Activated CD4-positive, alpha-beta T cell treated with anti-CD3 and anti-CD28 coated beads for 1 hour (primary cell): ENCODE measurements around the gene TCF12.

Source experiments
- DNase-seq: peaks from one replicate; pipeline ENCODE4 v3.0.0-alpha.2; 2020

The TCF12 gene

GRCh38 chr15:57307527-57308169 is 389.2 kb downstream of the TCF12 start:
- DNase-seq, result no peak

- DNase-seq, result no peak
Measured at GRCh38 chr15:57308170-57308545, 389.7 kb downstream of the TCF12 start.

- no peak for DNase-seq
Measured at GRCh38 chr15:57309856-57310760, 391.7 kb downstream of the TCF12 start.

GRCh38 chr15:57310876-57311275 is 392.4 kb downstream of the TCF12 start:
- no peak for DNase-seq

GRCh38 chr15:57312006-57312317 is 393.5 kb downstream of the TCF12 start:
- no peak for DNase-seq

GRCh38 chr15:57312318-57313133 is 394.1 kb downstream of the TCF12 start:
- no peak for DNase-seq

- no peak for DNase-seq
Measured at GRCh38 chr15:57313134-57313483, 394.7 kb downstream of the TCF12 start.

DNA sequence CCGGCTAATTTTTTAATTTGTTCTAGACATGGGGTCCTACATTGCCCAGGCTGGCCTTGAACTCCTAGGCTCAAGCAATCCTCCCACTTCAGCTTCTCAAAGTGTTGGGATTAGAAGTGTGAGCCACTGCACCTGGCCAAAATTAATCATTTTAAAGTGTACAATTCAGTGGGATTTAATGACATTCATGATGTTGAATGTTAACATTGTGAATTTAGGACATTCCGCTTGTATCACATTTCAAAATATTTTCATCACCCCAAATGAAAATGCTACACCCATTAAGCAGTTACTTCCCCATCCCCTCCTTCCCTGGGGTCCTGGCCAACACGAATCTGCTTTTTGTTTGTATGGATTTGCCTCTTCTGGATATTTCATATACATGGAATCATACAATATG is 395.8 kb downstream of the TCF12 start:
- no peak for DNase-seq

DNA sequence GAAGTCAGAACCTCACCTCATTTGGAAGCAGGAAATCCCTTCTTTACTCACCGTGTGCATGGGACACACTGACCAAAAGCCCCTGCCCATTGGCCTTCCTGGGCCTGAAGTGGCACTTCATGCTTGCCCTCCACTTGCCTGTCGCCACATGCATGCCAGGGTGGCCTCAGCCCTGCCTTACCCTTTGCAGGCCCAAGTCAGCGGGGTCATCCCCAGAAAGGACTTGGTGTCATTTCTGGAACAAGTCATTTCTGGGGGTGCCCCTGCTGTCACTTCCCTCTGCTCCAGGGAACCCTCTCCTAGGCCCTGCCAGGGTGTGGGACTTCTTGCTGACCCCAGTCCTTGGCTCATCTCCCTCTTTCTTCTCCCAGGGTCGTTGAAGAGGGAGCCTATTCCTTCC is 398.0 kb downstream of the TCF12 start:
- no peak for DNase-seq

DNA sequence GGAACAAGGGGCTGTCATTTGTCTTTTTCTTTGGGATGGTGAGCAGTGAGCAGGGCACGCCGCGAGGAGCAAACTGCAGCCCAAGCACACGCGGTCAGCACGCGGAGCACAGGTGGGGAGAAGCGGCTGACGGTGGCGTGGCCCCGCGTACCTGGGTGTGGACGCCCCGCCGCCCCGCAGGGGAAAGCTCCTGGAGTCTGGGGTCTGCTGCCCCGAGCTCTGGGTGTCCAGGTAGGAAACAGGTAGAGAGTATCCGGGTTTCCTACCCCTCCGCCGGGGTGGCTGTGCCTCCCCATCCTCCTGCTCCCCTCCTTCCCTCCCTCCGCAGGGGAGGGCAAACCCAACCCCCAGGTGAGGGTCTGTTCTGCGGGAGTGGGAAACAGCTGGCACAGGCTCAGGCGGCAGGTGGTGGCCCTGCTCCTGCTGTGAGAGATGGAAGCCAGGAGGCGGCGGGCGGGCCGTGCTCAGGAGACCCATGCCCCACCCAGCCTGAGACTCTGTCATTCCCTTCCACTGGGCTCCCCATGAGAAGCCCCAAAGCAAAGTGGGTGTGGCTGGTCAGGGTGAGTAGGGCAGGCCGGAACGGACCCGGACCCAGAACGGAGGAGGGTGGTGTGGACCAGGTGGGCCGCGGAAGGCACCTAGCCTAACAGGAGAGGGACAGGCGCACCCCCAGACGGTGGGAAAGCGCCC is 400.9 kb downstream of the TCF12 start:
- no peak for DNase-seq

- DNase-seq, result no peak
Measured at GRCh38 chr15:57319919-57320560, 401.6 kb downstream of the TCF12 start.

DNA sequence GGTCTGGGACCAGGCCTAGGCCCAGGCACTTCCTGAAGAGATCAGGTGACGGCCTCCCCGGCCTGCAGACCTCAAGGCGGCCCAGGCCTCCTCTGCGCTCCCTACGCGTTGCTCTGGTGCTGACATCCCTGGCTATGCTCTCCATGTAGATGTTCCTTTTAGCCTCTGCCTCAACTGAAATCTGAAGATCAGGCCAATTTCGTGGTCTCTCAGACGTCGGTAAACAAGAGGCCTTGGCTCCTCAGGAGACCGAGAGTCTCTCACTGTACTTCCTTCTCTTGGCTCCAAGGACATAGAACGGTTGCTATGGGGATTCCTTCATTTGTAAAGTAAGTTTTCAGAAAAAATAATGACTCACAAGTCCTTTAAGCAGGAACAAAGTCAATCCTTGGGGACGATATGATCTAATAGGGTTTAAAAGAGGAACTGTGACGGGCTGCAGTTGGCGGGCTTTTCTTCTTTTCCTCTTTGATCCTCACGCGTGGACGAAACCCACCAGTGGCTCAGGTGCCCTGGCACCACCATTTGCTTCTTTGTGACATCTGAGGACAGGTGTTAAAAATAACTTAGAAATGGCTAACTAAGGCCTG is 402.3 kb downstream of the TCF12 start:
- no peak for DNase-seq

DNA sequence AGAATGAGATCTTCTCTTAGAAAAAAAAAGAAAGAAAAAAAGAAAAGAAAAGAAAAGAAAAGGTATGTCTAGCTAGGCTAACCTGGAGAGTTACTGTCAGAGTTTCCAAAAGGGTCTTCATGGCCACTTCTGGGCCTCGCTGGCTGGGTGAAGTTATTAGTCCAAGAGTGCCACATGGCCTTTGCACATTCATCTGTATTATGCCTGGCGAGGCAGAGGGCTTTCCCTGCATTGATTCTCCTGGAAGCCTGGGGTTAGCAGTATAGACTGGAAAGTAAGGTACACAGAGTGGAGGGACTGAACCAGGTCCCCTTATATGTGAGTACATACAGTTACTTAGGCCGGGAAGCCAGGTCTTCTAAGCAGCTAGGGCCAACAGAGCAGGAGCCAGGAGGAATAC is 403.0 kb downstream of the TCF12 start:
- no peak for DNase-seq

- DNase-seq, result no peak
Measured at GRCh38 chr15:57321973-57322601, 403.6 kb downstream of the TCF12 start.

- DNase-seq, result no peak
Measured at GRCh38 chr15:57322602-57323250, 404.3 kb downstream of the TCF12 start.

GRCh38 chr15:57323299-57323805 is 404.9 kb downstream of the TCF12 start:
- DNase-seq, result no peak

DNA sequence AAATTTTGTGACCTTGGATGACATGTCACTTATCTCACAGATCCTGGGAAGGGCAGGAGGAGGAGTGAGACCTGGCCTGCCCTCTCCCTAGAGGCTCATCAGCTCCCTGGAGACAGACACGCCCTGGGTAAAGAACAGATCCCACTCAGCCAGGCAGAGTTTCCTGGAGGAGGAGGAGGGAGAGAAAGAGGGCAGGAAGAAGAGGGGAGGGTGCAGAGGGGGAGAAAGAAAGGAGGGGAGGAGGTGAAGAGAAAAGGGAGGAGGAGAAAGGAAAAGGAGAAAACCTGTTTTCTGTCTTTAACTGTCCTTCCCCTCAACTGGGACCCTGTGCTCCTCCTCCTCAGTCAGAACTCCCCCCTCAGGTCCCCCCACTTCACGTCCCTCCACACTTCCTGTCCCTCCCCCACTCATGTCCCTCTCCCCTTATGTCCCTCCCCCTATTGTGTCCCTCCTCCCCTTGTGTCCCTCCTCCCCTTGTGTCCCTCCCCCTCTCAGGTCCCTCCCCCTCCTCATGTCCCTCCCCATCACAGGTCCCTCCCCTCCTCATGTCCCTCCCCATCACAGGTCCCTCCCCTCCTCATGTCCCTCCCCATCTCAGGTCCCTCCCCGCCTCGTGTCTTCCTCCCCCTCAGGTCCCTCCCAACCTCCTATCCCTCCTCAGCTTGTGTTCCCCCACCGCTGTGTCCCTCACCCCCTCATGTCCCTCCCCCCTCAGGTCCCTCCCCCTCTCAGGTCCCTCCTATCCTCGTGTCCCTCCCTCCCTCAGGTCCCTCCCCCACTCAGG is 405.6 kb downstream of the TCF12 start:
- no peak for DNase-seq

GRCh38 chr15:57324590-57324890 is 406.1 kb downstream of the TCF12 start:
- no peak for DNase-seq

- DNase-seq, result no peak
Measured at GRCh38 chr15:57324944-57325679, 406.7 kb downstream of the TCF12 start.

GRCh38 chr15:57326196-57326595 is 407.8 kb downstream of the TCF12 start:
- no peak for DNase-seq
